NCI-H526 (cell line): ENCODE data around the gene EPHA8.

Source experiments
- DNase-seq, 2 experiments: peaks; one replicate each; lab custom pipeline; 2025; lab: John Stamatoyannopoulos, UW

Gene EPHA8

DNA sequence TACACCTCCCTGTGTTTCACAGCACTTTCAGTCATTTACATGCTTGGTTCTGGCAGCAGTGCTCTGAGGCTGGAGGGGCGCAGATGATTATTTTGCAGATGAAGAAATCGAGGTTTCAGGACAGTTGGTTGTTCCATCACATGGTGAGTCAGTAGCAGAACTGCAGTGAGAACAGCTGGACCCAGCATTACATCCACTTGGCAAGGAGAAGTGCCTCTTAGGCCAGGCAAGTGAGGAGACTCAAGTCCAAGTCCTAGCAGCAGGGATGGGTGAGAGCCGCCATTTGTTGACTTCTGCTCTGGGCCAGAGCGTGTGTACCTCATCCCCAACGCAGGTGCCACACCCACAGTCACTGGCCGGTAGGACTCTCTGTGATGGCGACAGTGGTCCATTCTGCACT lies 26.8 kb upstream of the EPHA8 start:
- DNase-seq, result no peak

- DNase-seq, result no peak
Observed at GRCh38 chr1:22537441-22538139, 25.7 kb upstream of the EPHA8 start.

DNA sequence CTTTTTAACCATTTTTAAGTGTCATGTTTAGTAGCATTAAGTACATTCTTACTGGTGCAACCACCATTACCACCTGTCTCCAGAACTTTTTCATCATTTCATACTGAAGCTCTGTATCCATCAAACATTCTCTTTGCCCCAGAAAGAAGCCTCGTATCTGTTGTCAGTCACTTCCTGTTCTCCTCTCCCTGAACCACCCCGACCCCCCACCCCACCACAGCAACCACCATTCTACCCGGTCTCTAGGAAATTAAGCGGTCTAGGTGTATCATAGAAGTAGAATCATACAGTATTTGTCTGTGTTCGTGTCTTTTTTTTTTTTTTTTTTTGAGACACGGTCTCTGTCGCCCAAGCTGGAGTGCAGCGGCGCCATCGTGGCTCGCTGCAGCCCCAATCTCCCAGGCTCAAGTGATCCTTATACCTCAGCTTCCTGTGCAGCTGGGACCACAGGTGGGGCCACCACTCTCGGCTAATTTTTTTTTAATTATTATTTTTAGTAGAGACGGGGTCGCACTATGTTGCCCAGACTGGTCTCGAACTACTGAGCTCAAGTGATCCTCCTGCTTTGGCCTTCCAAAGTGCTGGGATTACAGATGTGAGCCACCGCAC lies 23.7 kb upstream of the EPHA8 start:
- no peak for DNase-seq

DNA sequence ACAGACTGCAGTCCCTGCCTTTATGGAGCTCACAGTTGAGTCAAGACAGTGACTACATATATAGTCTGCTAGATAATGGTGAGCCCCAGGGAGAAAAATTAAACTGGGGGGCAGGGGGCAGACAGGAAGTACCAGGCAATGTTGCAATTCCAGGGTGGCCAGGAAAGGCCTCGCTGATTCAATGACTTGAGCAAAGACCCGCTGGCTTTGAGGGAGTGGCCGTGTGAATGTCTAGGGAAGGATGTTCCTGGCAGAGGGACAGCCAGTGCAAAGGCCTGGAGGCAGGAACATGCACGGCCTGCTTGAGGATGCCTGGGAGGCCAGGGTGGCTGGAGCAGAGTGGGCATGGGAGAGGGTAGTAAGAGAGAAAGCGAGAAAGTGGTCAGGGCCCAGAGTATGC lies 23.0 kb upstream of the EPHA8 start:
- DNase-seq, result no peak

DNA sequence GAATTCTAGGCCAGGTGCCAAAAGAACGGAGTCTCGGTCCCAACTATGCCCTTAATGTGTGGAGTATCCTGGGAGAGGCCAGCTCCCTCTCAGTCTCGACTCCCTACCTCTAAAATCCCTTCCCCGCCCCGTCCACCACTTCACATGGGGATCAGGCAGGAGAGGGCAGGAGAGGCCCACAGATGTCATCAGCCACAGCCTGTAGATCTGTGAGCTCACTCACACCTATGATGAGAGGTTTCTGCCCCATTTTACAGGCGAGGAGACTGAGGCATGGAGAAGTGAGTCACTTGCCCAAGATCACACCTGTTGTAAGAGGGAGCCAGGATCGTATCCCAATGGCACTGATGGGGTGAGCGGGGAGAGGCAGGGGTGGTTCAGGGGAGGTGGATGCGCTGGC lies 20.4 kb upstream of the EPHA8 start:
- DNase-seq, result no peak

- no peak for DNase-seq
Observed at GRCh38 chr1:22543679-22544078, 19.6 kb upstream of the EPHA8 start.

- DNase-seq, result no peak
Observed at GRCh38 chr1:22544606-22545005, 18.7 kb upstream of the EPHA8 start.

- no peak for DNase-seq
Observed at GRCh38 chr1:22545141-22545540, 18.1 kb upstream of the EPHA8 start.

- no peak for DNase-seq
Observed at GRCh38 chr1:22547186-22547817, 16.0 kb upstream of the EPHA8 start.

DNA sequence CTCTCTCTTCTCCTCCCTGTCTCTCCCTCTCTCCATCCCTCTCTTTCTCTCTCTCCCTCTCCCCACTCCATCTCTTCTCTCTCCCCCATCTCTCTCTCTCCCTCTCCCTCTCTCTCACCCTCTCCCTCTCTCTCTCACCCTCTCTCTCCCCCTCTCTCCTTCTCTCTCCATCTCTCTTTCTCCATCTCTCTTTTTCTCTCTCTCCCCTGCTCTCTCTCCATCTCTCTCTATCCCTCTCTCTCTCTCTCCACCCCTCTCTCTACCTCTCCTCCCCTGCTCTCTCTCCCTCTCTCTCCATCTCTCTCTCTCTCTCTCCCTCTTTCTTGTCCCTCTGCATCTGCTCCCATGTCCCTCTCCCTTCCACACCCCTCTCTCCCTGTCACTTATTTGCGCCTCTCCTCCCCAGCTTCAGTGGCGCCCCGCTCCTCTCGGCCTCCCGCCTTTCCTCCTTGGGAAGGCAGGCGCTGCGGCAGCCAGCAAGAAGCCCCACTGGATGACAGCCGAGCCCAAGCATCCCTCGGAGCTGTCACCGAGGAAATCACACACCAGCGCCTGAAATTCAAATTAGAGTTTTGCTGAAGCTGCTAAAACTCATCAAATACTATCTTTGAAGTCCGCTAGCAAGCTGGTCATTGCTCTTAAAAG lies 15.3 kb upstream of the EPHA8 start:
- DNase-seq, result no peak

DNA sequence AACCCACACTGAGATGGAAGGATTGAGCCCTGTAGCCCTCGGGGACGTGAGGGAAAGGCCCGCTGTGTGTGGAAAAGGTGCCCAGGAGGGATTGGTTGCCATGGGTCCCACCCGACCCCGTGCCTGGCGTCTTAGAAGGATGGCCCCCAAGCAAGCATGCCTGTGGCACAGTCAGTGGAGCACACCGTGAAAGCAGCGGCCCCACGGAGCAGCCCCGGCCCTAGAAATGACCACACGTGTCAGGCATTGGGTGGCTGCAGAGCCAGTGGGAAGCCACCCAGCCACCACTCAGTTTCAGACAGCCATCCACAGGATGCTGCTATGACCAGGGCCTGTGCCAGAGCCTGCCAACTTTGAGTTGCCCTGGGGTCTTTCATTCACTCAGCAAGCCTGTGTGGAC lies 13.3 kb upstream of the EPHA8 start:
- no peak for DNase-seq

DNA sequence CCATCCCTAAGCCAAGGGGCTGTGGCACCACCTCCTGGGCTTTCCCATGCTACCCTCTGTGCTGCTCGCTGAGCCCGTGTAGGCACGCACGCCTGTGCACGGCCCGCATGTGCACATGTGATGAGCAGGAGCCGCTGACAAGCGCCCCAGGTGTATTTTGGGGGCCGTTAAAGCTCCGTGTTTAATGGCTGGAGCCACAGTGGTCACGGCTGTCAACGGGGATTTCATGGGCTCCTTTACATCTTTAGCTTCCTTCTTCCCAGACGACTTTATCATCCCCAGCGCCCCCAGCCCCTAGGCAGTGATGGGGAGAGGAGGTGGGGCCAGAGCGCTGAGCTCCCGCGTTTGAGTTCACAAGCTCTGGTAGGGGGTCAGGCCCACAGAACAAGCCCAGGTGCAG lies 11.7 kb upstream of the EPHA8 start:
- no peak for DNase-seq

- DNase-seq, result no peak
Observed at GRCh38 chr1:22552021-22552420, 11.3 kb upstream of the EPHA8 start.

DNA sequence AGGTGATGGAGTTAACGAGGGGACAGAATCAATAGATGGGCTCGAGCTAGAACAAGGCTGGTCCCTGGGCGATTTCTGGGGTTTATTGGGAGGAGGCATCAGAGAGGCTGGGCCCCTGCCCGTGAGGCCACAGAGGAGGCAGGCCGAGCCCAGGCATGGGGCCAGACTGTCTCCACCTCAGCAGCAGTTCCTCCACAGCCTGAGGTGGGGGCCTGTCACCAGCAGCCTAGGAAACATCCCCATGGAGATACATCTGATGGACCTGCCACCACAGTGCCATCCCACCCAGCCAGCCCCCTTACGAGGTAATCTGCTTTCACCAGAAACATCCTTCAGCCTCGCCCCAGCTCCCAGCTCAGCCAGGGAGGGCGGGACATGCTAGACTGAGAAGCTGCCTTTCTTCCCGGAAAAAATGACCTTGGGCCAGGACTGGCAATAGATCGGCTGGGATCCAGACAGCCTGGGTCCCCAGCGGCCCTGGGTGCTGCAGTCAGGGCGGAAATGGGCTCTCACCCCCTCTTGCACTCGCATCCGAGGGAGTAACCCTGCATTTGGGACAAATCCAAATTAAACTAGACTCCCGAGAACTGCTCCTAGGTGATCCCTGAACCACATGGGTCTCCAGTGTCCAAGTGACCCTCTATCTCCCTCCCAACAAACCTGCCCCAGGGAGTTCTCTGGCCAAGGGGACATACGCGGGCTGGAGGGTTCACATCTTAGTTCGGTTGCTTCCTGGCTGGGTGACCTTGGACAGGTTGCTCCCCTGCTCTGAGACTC lies 10.0 kb upstream of the EPHA8 start:
- no peak for DNase-seq

GRCh38 chr1:22553991-22554522 lies 9.2 kb upstream of the EPHA8 start:
- DNase-seq, result no peak

- no peak for DNase-seq
Observed at GRCh38 chr1:22555371-22555656, 8.0 kb upstream of the EPHA8 start.

DNA sequence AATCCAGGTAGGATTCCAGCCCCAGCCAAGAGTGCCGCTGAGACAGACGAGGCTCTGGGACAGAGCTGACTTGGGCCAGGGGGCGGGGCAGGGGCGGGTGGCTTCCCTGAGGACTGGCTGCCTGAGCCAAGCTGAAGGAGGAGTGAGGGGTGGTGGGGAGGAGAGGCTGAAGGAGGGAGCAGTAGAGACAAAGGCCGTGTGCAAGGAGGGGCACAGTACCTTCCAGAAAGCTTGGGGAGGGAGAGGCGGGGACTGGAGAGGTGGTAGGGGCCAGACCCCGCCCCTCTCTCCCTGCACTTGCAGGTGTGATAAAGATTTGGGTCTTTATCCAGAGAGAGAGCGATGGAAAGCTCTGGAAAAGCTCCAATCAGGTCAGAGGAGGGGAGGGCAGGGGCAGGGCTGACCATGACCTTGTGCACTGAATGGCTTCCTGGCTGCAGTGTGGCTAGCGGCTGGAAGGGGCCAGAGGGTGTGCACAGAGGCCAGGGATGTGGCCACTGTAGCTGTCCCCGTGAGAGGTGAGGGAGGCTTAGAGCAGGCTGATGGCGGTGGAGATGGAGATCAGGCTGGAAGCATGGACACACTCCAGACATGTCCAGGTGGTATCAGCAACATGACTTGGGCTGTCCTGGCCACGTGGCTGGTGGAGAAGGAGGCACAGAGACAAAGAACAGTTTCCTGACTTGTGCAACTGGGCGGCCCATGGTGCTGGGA lies 6.7 kb upstream of the EPHA8 start:
- DNase-seq, result no peak

- DNase-seq, result no peak
Observed at GRCh38 chr1:22557341-22557950, 5.8 kb upstream of the EPHA8 start.

DNA sequence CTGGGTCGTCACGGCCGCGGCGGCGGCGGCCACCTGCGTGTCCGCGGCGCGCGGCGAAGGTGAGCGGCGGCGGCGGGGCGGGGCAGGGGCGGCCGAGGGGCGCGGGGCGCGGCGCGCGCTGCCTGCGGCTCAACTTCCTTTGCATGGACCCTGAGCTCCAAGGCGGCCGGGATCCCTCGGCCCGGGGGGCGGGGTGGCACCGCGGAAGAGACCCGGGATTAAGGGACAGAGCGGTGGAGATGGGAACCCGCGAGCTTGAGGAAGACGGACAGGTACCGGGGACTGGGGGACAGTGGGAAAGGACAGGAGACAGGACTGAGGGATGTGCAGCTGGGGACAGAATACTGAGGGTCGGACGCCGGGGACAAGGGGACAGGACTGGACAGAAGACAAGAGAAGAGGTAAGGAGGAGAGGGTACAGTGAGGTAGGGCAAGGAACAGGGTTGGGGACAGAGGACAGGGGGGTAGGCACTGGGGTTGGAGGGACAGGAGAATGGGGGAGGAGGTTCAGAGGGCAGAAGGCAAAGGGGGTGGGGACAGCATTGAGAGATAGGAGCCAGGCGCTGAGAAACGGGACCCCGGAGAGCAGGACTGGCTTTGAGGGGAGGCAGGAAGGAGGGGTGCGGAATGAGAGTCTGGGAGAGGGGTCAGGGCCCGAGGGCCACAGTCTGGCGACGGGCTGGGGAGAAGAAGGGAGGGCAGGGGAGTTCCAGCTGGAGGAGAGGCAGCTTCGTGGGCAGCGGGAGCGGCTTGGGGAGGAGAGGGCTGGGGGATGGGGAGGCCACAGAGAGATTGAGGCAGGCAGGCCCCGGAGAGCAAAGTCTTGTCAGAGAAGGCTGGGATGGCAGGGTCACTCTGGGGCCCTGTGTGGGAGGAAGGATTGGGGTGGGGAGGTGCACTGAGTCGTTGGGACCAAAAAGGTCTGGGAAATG lies 648 bp downstream of the EPHA8 start:
- DNase-seq, result peak in 1 of 2 experiments; percentile 33

DNA sequence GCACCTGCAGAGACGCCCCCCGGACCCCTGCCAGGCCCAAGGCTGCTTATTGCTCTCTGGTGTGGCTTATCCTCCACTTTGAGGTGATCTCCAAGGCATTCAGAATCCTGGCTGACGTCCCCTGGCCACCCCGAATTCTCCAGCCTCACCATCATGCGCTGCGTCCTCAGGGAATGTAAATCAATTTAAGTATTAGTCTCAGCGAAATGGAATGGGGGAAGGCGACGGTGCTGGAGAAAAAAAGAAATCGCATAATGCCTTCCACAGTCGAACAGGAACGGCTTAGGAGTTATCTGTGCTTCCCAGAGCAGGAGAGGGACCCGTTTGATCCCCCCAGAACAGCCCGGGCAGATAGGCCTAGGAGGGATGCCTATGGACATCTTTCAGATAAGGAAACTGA lies 2.9 kb downstream of the EPHA8 start:
- no peak for DNase-seq
